Kasumi-1 (cell line): ENCODE results near the gene CEP104.

Experiments used
- DNase-seq, 2 experiments: peaks; one replicate each; lab custom pipeline; 2025; lab: John Stamatoyannopoulos, UW

The CEP104 gene

DNA sequence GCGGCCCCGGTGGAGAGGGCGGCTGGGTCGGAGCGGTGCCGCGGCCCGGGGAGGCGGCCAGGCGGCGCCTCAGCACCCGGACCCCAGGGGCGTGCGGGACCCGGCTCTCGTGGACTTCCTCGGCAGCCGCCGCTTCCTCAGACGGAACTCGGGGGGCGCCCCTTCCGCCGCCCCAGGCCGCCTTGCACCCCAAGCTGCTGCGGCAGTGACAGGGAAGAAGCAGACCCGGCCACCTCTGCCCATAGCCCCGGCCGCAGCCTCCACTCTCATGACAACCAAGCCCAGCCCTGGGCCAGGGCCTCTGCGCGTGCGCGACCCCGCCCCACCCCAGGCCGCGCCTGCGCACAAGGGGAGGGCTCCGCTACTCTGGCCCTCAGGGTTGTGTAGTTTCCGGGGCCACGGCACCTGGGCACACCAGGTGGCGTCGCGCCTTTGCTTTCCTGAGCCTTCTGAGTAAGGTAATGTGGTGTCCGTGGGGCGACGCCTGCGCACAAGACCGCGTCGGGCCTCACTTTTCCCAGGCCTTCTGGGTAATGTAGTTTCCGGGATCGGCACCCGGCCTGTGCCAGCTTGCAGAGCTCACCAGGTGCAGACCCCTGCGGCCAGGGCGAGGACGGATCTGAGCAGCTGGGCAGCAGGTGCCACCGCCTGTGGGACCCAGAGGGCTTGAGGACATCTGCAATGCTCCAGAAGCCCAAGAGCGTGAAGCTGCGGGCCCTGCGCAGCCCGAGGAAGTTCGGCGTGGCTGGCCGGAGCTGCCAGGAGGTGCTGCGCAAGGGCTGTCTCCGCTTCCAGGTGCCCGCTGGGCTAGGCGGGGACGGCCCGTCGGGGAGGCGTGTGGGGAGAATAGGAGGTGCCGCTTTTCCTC lies at the start of gene CEP104, which contains the start of gene DFFB:
TSS of gene CEP104 (minus strand) at position 289 of the 868 bp plus-strand sequence. CDS start 4,804 bp downstream, outside the sequence.
TSS of gene DFFB (plus strand) at position 554 of the 868 bp plus-strand sequence. CDS start at position 682, 128 bp downstream.
- peak; percentile 82 to 87 for DNase-seq

- DNase-seq: no peak
Measured at GRCh38 chr1:3906672-3907020, 49.6 kb upstream of the CEP104 start.

- no peak for DNase-seq
Measured at GRCh38 chr1:3905953-3906671, 49.1 kb upstream of the CEP104 start.

DNA sequence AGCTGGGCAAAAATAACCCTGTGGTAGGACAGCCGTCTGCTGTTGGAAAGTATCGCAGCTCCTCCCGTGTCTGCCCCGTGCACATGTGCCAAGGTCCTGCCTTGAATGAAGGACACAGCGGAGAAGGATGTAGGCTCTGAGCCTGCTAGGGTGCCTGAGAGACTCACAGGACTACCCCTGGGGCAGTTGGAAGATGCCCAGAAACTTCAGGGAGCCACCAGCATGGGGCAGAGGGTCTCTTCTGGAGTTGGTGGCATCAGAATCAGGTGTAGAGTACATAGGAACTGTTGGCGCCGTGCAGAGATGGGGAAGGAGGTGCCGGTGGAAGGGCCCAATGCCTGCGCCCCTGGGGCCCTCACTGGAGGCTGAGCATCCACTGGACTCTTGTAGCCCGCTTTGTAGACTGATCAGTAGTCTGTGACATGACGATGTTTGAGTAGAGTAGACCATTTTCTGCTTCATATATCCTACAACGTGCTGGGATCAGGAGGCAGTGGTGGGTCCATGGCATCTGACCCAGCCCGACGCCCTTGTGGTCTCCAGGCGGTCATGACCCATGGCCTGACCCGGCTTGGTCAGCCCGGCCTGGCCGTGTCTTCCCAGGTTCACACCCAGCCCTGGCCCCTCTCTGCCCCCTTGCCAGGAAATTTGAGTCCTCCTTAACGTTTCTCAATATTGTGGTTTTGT lies 48.4 kb upstream of the CEP104 start:
- no peak for DNase-seq

DNA sequence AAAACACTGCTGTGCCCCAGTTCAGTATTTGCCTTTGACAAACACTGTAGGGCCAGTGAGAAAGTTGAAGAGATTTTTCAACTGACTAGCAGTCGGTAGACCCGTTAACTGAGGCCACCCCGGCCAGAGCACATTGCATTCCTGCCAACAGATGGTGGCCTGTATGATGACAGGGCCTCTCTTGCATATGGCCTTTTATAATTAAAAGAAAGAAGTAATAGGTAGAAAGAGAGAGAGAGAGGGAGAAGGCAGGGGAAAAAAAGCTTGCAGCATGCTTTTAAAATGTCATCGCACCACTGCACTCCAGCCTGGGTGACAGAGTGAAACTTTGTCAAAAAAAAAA lies 47.8 kb upstream of the CEP104 start:
- no peak for DNase-seq

DNA sequence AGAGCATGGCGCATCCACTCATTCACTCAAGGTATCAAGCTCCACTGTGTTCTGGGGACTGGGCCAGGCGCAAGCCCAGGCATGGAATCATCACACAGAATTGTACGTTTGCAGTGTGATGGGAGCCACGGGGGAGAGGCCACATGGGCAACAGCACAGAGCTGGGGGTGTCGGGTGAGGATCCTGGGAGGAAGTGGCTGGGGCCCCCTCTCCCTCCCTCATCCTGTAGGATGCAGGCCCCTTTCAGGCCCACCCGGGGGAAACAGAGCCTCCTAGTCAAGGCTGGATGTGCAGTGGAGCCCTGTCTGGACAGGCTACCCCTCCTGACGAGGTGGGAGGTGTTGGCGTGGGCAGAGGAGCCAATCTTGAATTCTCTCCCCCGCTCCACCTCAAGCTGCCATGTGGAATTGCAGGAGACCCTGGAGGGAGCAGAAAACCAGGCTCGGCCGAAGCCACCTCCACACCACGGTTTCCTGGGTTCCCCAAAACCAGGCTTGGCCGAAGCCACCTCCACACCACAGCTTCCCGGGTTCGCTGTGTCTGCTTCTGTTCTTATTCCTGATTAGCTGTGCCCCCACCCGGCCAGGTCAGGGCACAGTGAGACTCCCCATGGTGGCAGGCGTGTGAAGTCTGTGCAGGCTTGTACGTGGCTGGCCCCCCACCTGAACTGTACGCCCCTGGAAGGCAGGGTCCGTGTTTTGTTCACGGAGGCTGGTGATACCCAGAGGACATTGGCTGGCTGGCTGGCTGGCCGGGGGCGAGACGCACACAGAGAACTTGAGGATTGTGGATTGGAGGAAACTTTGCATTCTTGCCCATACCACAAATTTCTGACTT lies 47.2 kb upstream of the CEP104 start:
- DNase-seq: no peak

GRCh38 chr1:3903141-3904005 lies 46.4 kb upstream of the CEP104 start:
- no peak for DNase-seq

DNA sequence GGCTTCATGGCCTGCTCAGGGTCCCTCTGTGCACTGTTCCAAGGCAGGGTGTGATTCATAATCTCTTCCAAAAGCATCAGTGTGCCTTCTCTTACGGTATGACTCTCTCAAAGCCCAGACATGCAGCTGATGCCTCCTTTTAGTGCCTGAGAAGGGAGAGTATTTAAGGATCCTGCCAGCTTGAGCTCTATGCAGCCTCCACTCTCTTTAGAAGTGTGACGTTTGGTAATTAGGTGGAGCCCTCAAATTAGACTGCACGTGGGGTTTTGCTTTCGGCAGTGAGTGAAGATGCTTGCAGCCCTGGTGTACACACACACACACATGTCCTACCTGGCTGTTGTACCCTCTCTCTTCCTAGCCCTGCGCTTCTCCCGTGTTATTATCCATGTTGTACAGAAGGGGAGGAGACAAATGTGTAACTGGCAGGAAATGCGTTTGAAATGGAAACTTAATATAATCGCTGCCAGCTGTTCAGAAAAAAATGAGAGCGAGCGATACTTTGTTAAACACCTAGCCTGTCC lies 45.6 kb upstream of the CEP104 start:
- no peak for DNase-seq

GRCh38 chr1:3902111-3902511 lies 45.1 kb upstream of the CEP104 start:
- no peak for DNase-seq

DNA sequence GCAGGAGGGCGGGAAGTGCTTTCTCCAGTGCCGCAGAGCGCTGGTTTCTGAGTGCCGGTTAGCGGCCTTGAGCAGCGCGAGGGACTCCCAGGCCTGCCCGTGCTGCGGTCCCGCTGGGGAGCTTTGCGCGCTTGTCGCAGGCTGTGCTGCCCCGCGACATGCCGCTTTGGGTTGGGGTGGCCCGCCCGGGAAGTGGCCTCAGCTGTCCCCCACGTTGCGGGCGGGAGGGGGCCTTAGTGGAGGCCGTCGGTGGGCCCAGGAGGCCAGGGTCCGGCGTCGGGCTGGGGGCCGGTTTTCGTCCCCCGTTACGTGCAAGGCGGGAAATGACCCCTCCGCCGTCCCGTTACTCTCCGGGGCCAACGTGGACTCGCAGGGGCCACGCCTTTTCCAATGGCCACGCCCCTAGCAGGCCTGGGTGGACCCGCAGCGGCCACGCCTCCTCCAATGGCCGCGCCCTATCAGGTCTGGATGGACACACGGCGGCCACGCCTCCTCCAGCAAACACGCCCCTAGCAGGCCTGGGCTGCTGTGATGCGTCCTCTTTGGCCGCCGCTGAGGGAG lies 44.0 kb upstream of the CEP104 start:
- DNase-seq: peak; percentile 80 to 87

DNA sequence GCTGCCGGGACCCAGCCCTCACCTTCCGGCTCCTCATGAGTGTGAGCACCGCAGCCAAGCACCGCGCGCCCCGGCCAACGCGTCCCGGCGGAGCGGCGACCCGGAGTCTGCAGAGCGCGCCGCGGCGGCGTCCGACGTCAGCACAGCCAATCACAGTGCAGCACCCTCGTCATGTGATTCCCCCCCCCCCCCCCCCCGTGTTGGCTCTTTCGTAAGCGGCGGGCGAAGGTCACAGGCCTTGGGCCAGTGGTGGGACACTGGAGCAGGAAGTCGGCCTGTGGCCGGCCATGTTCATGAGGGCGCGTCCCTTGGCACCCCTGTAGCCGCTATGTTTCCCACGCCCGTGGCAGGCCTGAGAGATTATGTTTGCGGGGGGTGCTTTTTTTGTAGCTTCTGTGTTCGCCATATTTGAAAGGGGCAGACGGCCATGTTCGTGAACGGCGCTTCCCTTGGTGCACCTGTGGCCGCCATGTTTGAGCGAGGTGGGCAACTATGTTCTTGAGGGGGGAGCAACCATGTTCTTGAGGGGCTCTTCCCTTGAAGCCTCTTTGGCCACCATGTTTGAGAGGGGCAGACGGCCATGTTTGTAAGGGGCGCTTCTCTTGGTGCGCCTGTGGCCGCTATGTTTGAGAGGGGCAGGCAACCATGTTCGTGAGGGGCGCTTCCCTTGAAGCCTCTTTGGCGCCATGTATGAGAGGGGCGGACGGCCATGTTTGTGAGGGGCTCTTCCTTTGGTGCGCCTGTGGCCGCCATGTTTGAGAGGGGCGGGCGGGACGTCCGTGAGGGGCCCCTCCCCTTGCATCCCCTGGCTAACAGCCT lies 43.3 kb upstream of the CEP104 start, which contains the start of gene C1orf174:
TSS of gene C1orf174 (minus strand) at position 123 of the 819 bp plus-strand sequence. CDS start at position 37, 86 bp downstream.
- DNase-seq: peak; percentile 91 to 94

DNA sequence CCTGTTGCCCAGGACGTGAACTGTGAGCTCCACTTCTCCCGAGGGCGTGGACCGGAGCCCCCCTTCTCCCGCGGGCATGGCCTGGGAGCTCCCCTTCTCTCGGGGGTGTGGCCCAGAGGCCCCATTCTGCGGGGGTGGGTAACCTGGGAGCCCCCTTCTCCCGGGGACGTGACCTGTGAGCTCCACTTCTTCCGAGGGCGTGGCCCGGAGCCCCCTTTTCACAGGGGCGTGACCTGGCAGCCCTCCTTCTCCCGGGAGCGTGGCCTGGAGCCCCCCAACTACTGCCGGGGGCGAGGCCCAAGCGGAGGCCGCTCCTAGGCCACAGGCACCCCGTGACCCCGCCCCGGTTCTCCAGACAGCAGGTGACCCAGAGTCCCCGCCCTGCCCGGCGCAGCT lies 42.7 kb upstream of the CEP104 start:
- no peak for DNase-seq

DNA sequence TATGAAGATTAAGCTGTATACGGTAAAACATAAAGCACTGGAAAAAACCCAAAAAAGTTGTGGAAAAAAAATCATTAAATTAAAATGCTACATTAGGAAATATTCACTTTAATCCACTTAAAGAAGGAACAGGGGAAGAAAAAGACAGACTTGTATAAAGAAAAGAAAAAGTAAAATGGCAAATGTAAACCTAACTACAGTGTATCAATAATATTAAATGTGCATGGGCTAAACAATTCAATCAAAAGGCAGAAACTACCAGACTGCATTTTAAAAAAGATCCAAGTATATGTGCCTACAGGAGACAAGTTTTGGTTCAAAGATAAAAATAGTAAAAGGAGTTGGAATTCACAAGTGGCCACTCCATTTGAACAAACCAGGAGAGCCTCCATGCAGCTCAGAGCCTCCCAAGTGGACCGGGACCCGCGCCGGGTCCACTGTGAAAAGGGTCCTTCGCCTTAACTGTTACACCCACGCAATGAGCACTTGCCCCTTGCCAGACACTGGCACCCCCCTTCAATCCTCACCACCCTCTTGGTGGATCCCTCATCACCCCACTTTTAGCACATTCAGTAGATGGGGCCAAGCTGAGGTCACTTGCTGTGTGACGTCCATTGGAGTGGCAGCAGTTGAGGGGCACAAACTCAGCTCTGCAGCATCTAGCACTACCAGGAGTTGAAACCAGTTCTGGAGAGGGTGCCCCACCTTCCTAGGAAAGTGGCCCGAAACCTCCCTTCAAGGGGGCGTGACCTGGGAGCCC lies 42.2 kb upstream of the CEP104 start:
- DNase-seq: peak; percentile 33 to 52

GRCh38 chr1:3898475-3898735 lies 41.4 kb upstream of the CEP104 start:
- no peak for DNase-seq

DNA sequence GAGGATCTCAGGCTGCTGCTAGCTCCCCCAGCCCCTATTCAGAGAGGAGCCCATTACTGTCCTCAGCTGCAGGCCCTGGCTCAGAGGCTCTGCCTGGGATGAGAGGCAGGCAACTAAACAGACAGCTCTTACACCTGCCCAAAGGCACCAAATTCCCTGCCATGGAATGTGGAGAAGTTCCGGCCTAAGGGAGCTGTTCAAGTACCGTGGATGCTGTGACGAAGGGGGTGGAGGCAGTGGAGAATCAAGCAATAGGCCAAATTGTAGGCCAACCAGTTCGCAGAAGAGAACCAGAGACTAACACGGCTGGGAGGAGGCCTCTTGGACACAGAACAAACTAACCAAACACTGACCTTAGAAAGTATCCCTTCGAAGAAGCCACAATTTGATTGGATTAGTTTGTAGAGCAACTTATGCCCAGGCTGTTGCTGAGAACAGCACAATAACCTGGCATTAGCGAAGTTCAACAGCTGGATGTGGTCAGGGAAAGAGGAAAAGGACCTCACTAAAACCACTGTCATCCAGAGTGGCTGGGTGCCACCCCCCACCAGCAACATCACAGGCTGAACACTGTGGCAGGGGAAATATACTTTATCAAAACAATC lies 39.5 kb upstream of the CEP104 start:
- DNase-seq: no peak

DNA sequence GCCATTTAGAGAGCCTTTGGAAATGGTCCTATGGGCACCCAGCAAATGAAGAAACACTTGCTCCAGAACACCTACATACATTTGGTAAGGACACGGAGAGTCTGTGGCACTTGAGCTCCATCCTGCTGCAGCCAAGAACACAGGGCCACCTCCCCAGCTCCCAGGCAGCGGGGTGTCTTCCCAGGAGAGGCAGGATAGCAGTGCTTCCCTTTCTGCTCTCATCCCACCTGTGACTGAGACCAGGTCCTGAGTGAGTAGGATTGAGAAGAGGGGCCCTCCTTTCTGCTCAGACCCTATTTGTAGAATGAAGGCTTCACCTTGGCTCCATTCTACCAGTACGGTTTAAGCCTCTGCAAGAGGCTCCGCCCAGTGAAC lies 38.9 kb upstream of the CEP104 start:
- no peak for DNase-seq

GRCh38 chr1:3895279-3895950 lies 38.4 kb upstream of the CEP104 start:
- no peak for DNase-seq
